Measurements from ENCODE around the gene PHLPP2. TPM values are rescaled to one million over a fixed set of nuclear protein-coding genes. Genes with fewer than 3 reads are reported as not detected.

The PHLPP2 gene
- 11.2 and 12.7 TPM in 2 replicates for total RNA-seq

GRCh38 chr16:71724320-71724751 lies at the start of gene PHLPP2:
Gene PHLPP2, minus strand, starts transcription at chr16:71724701. Its CDS starts 9,906 bp downstream, at chr16:71714795.
- DNase-seq (ENCODE audit: insufficient read length, low spot score, missing footprints) = no peak
- peaks cover 31% of the 10 kb centered on the region for H3K79me2 ChIP-seq (ENCODE audit: insufficient read depth, low read length)
- H3K4me2 ChIP-seq (ENCODE audit: insufficient read depth, low read length) = peak within 1 kb of the TSS; percentile 95
- H3K27ac ChIP-seq (ENCODE audit: low read depth, low read length) = no peak within 1 kb of the TSS
- H3K36me3 ChIP-seq (ENCODE audit: insufficient read depth, low read length) = peaks cover 4% of the 10 kb centered on the region
- H3K9me3 ChIP-seq (ENCODE audit: low read depth, low read length) = no peaks in the 10 kb centered on the region
- H4K20me1 ChIP-seq (ENCODE audit: insufficient read depth, low read length) = peaks cover 10% of the 10 kb centered on the region
- H3K4me3 ChIP-seq (ENCODE audit: insufficient read depth, low read length) = peak within 1 kb of the TSS; percentile 93
- peaks cover 7% of the 10 kb centered on the region for H3K4me1 ChIP-seq (ENCODE audit: insufficient read depth, low read length)
- peak within 1 kb of the TSS; percentile 76 for H2AFZ ChIP-seq (ENCODE audit: low read length)
- no peak for TF ChIP-seq CTCF (IDR thresholded peaks at IDR 0.05; ENCODE audit: extremely low read depth, low read depth, low read length)
- no peaks in the 10 kb centered on the region for H3K27me3 ChIP-seq (ENCODE audit: insufficient read depth, low read length)

GRCh38 chr16:71771571-71771970 lies 47.1 kb upstream of the PHLPP2 start:
- Histone ChIP-seq H3K4me3 (ENCODE audit: insufficient read depth, low read length) (no peak overlapping the region), H3K4me1 (ENCODE audit: insufficient read depth, low read length) (peaks cover 14% of the 10 kb centered on the region), H3K27me3 (ENCODE audit: insufficient read depth, low read length) (no peaks in the 10 kb centered on the region), H3K4me2 (ENCODE audit: insufficient read depth, low read length) (no peak overlapping the region), H3K27ac (ENCODE audit: low read depth, low read length) (no peak overlapping the region), H4K20me1 (ENCODE audit: insufficient read depth, low read length) (peaks cover 10% of the 10 kb centered on the region), H2AFZ (ENCODE audit: low read length) (no peak overlapping the region), H3K36me3 (ENCODE audit: insufficient read depth, low read length) (peaks cover 35% of the 10 kb centered on the region), H3K79me2 (ENCODE audit: insufficient read depth, low read length) (peaks cover 32% of the 10 kb centered on the region), H3K9me3 (ENCODE audit: low read depth, low read length) (no peaks in the 10 kb centered on the region)
- peak; percentile 35 for DNase-seq (ENCODE audit: insufficient read length, low spot score, missing footprints)
- TF ChIP-seq CTCF (IDR thresholded peaks at IDR 0.05; ENCODE audit: extremely low read depth, low read depth, low read length) = no peak

- H3K79me2 ChIP-seq (ENCODE audit: insufficient read depth, low read length) = peaks cover 32% of the 10 kb centered on the region
- no peak for TF ChIP-seq CTCF (IDR thresholded peaks at IDR 0.05; ENCODE audit: extremely low read depth, low read depth, low read length)
- H3K4me2 ChIP-seq (ENCODE audit: insufficient read depth, low read length) = no peak overlapping the region
- H4K20me1 ChIP-seq (ENCODE audit: insufficient read depth, low read length) = peaks cover 12% of the 10 kb centered on the region
- H3K4me3 ChIP-seq (ENCODE audit: insufficient read depth, low read length) = no peak overlapping the region
- no peak overlapping the region for H2AFZ ChIP-seq (ENCODE audit: low read length)
- H3K27me3 ChIP-seq (ENCODE audit: insufficient read depth, low read length) = no peaks in the 10 kb centered on the region
- no peaks in the 10 kb centered on the region for H3K9me3 ChIP-seq (ENCODE audit: low read depth, low read length)
- peaks cover 42% of the 10 kb centered on the region for H3K36me3 ChIP-seq (ENCODE audit: insufficient read depth, low read length)
- DNase-seq (ENCODE audit: insufficient read length, low spot score, missing footprints) = no peak
- no peak overlapping the region for H3K27ac ChIP-seq (ENCODE audit: low read depth, low read length)
- peaks cover 15% of the 10 kb centered on the region for H3K4me1 ChIP-seq (ENCODE audit: insufficient read depth, low read length)
Observed at GRCh38 chr16:71769222-71769621, 44.7 kb upstream of the PHLPP2 start.

- H4K20me1 ChIP-seq (ENCODE audit: insufficient read depth, low read length) = peaks cover 12% of the 10 kb centered on the region
- peaks cover 18% of the 10 kb centered on the region for H3K4me1 ChIP-seq (ENCODE audit: insufficient read depth, low read length)
- peak overlapping the region; percentile 50 for H3K4me2 ChIP-seq (ENCODE audit: insufficient read depth, low read length)
- no peaks in the 10 kb centered on the region for H3K27me3 ChIP-seq (ENCODE audit: insufficient read depth, low read length)
- H3K36me3 ChIP-seq (ENCODE audit: insufficient read depth, low read length) = peaks cover 46% of the 10 kb centered on the region
- H3K9me3 ChIP-seq (ENCODE audit: low read depth, low read length) = no peaks in the 10 kb centered on the region
- H3K4me3 ChIP-seq (ENCODE audit: insufficient read depth, low read length) = no peak overlapping the region
- peaks cover 33% of the 10 kb centered on the region for H3K79me2 ChIP-seq (ENCODE audit: insufficient read depth, low read length)
- TF ChIP-seq CTCF (IDR thresholded peaks at IDR 0.05; ENCODE audit: extremely low read depth, low read depth, low read length) = no peak
- DNase-seq (ENCODE audit: insufficient read length, low spot score, missing footprints) = no peak
- no peak overlapping the region for H2AFZ ChIP-seq (ENCODE audit: low read length)
- H3K27ac ChIP-seq (ENCODE audit: low read depth, low read length) = peak overlapping the region; percentile 38
Observed at GRCh38 chr16:71767060-71767900, 42.8 kb upstream of the PHLPP2 start.

All from osteoblast (primary cell).